HCT116 (cell line): ENCODE results near the gene TMEM38B. TPM values are rescaled to one million over a fixed set of nuclear protein-coding genes. Genes with fewer than 3 reads are reported as not detected.
"Not testable (repeated sequence)": the region's sequence is repeated elsewhere in the genome, so short reads cannot be mapped to it uniquely, and the experiment has no call there.

ENCODE experiments used
- ATAC-seq: fragments of 200-7000 bp; cut with Tn5 transposase; 2 replicates; pipeline ENCODE4 v1.9.1; 2020; ENCODE audit warnings: mild to moderate bottlenecking, moderate library complexity
- BruUV-seq: library from RNA; stranded (reverse); fragments of 400-500 nt; replicated peaks from 2 replicates; lab custom pipeline; 2021; lab: Mats Ljungman, UMichigan
- CTCF ChIA-PET: fragments of 300-600 bp; sonication (Branson Sonifier 250); formaldehyde crosslinking; loops from one replicate; lab custom pipeline; 2021; ENCODE audit warnings: antibody characterized with exemption; lab: Charles Lee
- POLR2A ChIA-PET: fragments of 300-600, 350-600 bp; sonication (Branson Sonifier 250); formaldehyde crosslinking; loops from one replicate; lab custom pipeline; 2021; ENCODE audit warnings: antibody characterized with exemption; lab: Charles Lee
- RAD21 ChIA-PET, 2 experiments: fragments of 300-600 bp; sonication (Branson Sonifier 250); formaldehyde crosslinking; loops; one replicate each; lab custom pipeline; 2023; ENCODE audit warnings: low total read pairs in 2 of 2; ENCODE audit not compliant: uncharacterized antibody in 2 of 2, unreplicated experiment in 2 of 2, low non-redundant PET in 1 of 2; lab: Charles Lee
- DNase-seq: peaks from one replicate; pipeline ENCODE4 v3.0.0-alpha.2; 2010; ENCODE audit warnings: low read depth, low spot score
- H2AFZ ChIP-seq: fragments of 200-600 bp; shearing (Covaris generic), sonication (generic); 2 replicates; pipeline ENCODE4 v1.6.1; 2017; ENCODE audit warnings: low read depth, mixed run types, mixed read lengths, antibody characterized with exemption, low read length; ENCODE audit not compliant: poor library complexity, severe bottlenecking
- H3K27ac ChIP-seq: 2 replicates; pipeline ENCODE4 v1.5.1; 2012; ENCODE audit warnings: low read depth, low read length
- H3K27me3 ChIP-seq: fragments of 200-600 bp; sonication (generic); 2 replicates; pipeline ENCODE4 v1.6.1; 2016; ENCODE audit warnings: mixed run types, low read length, mixed read lengths; ENCODE audit not compliant: insufficient read depth
- H3K36me3 ChIP-seq, 2 experiments: fragments of 200-500 bp in 1 of 2; fragments of 200-600 bp in 1 of 2; sonication (Bioruptor generic) in 1 of 2; sonication (generic) in 1 of 2; 2 replicates each; pipeline versions ENCODE4 v1.5.1 to v1.6.1; 2014 to 2016; ENCODE audit warnings: low read length in 2 of 2, inconsistent platforms in 1 of 2, mixed read lengths in 1 of 2, mixed run types in 1 of 2; ENCODE audit not compliant: insufficient read depth in 2 of 2, control insufficient read depth in 1 of 2
- H3K4me1 ChIP-seq, 2 experiments: fragments of 200-600 bp in 1 of 2; sonication (generic) in 1 of 2; 2 replicates each; pipeline versions ENCODE4 v1.5.1 to v1.6.1; 2012 to 2017; ENCODE audit warnings: low read length in 2 of 2, inconsistent platforms in 1 of 2, mild to moderate bottlenecking in 1 of 2, mixed read lengths in 1 of 2, mixed run types in 1 of 2, moderate library complexity in 1 of 2; ENCODE audit not compliant: insufficient read depth in 2 of 2, control insufficient read depth in 1 of 2
- H3K4me2 ChIP-seq: fragments of 200-600 bp; sonication (generic); 2 replicates; pipeline ENCODE4 v1.6.1; 2017; ENCODE audit warnings: mixed run types, low read length, mixed read lengths
- H3K4me3 ChIP-seq, 2 experiments: fragments of 200-600 bp in 1 of 2; sonication (generic) in 1 of 2; replicated peaks in 1 of 2; 2 replicates each; pipeline ENCODE4 v1.5.1; 2011 to 2016; ENCODE audit warnings: low read length in 2 of 2, control low read depth in 1 of 2, low read depth in 1 of 2, mild to moderate bottlenecking in 1 of 2, mixed read lengths in 1 of 2, mixed run types in 1 of 2
- H3K79me2 ChIP-seq: fragments of 200-600 bp; sonication (generic); 2 replicates; pipeline ENCODE4 v1.6.1; 2017; ENCODE audit warnings: mild to moderate bottlenecking, mixed run types, low read length, moderate library complexity, mixed read lengths; ENCODE audit not compliant: insufficient read depth
- H3K9ac ChIP-seq: fragments of 200-600 bp; sonication (generic); 2 replicates; pipeline ENCODE4 v1.6.1; 2016; ENCODE audit warnings: low read length, mixed read lengths
- H3K9me2 ChIP-seq: fragments of 200-600 bp; sonication (generic), shearing (Covaris generic); 2 replicates; pipeline ENCODE4 v1.6.1; 2017; ENCODE audit warnings: mixed run types, mild to moderate bottlenecking, moderate library complexity; ENCODE audit not compliant: insufficient read depth
- H3K9me3 ChIP-seq, 2 experiments: fragments of 200-500 bp in 1 of 2; fragments of 200-600 bp in 1 of 2; sonication (Bioruptor generic) in 1 of 2; sonication (generic) in 1 of 2; 2 replicates each; pipeline ENCODE4 v1.6.1; 2014 to 2017; ENCODE audit warnings: low read length in 2 of 2, mixed read lengths in 2 of 2, inconsistent platforms in 1 of 2, low read depth in 1 of 2, mild to moderate bottlenecking in 1 of 2, mixed run types in 1 of 2, moderate library complexity in 1 of 2; ENCODE audit not compliant: control insufficient read depth in 1 of 2, insufficient read depth in 1 of 2
- H4K20me1 ChIP-seq: fragments of 200-600 bp; sonication (generic), shearing (Covaris generic); 2 replicates; pipeline ENCODE4 v1.6.1; 2017; ENCODE audit warnings: mixed run types, mild to moderate bottlenecking, moderate library complexity; ENCODE audit not compliant: insufficient read depth
- intact Hi-C: fragments of 100-400 bp; cut with micrococcal nuclease; formaldehyde crosslinking; loops from 2 replicates; pipeline ENCODE4 v1.10.0; 2022
- total RNA-seq: library from RNA; stranded (reverse); gene quantifications from one replicate; pipeline ENCODE4 v1.2.1, GENCODE V29; 2021; ENCODE audit not compliant: unreplicated experiment
- TF ChIP-seq, protein P1 (sequence below), 3 experiments: fragments of 200-600 bp in 1 of 3; sonication (generic) in 1 of 3; IDR thresholded peaks in 2 of 3; conservative IDR thresholded peaks in 1 of 3; 2 replicates each; pipeline ENCODE4 v1.5.1; 2012 to 2017; ENCODE audit warnings: low read depth in 2 of 3, low read length in 2 of 3, antibody characterized with exemption in 1 of 3, borderline replicate concordance in 1 of 3, control low read depth in 1 of 3, mild to moderate bottlenecking in 1 of 3, mixed read lengths in 1 of 3, mixed run types in 1 of 3, moderate library complexity in 1 of 3; ENCODE audit not compliant: insufficient read depth in 1 of 3

Gene TMEM38B
- total RNA-seq, 1 experiment from 2014 or later = 24.5 TPM

GRCh38 chr9:105782561-105783494, 88.5 kb downstream of the TMEM38B start:
- H3K4me3 ChIP-seq, H4K20me1 ChIP-seq, H3K9me3 ChIP-seq, ATAC-seq, RAD21 ChIA-PET, H2AFZ ChIP-seq, H3K9ac ChIP-seq, H3K79me2 ChIP-seq, POLR2A ChIA-PET, H3K9me2 ChIP-seq, H3K4me1 ChIP-seq, intact Hi-C loops, H3K27me3 ChIP-seq, DNase-seq, CTCF ChIA-PET, H3K4me2 ChIP-seq, BruUV-seq, H3K27ac ChIP-seq, H3K36me3 ChIP-seq: not testable (repeated sequence)

DNA sequence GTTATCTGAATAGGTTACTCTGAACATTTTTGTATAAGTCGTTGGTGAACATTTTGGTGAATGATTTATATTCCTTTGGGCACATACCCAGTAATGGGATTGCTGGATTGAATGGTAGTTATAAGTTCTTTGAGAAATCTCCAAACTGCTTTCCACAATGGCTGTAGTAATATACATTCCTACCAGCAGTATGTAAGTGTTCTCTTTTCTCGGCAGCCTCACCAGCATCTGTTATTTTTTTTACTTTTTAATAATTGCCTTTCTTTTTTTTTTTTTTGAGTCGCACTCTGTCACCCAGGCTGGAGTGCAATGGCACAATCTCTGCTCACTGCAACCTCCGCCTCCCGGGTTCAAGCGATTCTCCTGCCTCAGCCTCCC, 89.1 kb downstream of the TMEM38B start:
- H4K20me1 ChIP-seq, H3K27ac ChIP-seq, H3K9me3 ChIP-seq, H3K4me2 ChIP-seq, H3K4me3 ChIP-seq, DNase-seq, H3K9ac ChIP-seq, ATAC-seq, H3K9me2 ChIP-seq, H3K36me3 ChIP-seq, H2AFZ ChIP-seq, RAD21 ChIA-PET, H3K4me1 ChIP-seq, CTCF ChIA-PET, BruUV-seq, H3K27me3 ChIP-seq, POLR2A ChIA-PET, H3K79me2 ChIP-seq, intact Hi-C loops: not testable (repeated sequence)
- TF ChIP-seq, protein P1, sequence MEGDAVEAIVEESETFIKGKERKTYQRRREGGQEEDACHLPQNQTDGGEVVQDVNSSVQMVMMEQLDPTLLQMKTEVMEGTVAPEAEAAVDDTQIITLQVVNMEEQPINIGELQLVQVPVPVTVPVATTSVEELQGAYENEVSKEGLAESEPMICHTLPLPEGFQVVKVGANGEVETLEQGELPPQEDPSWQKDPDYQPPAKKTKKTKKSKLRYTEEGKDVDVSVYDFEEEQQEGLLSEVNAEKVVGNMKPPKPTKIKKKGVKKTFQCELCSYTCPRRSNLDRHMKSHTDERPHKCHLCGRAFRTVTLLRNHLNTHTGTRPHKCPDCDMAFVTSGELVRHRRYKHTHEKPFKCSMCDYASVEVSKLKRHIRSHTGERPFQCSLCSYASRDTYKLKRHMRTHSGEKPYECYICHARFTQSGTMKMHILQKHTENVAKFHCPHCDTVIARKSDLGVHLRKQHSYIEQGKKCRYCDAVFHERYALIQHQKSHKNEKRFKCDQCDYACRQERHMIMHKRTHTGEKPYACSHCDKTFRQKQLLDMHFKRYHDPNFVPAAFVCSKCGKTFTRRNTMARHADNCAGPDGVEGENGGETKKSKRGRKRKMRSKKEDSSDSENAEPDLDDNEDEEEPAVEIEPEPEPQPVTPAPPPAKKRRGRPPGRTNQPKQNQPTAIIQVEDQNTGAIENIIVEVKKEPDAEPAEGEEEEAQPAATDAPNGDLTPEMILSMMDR (IDR thresholded peaks at IDR 0.05 in 2 of 3, conservative IDR thresholded peaks at IDR 0.05 in 1 of 3; ENCODE audit: borderline replicate concordance in 1 of 3, insufficient read depth in 1 of 3, low read depth in 2 of 3, low read length in 2 of 3) = 0 out of 6 replicates have a peak, but pooled peaks of 1 of the 3 experiments have one; percentile 6

- H3K27me3 ChIP-seq, BruUV-seq, DNase-seq, RAD21 ChIA-PET, intact Hi-C loops, H3K4me3 ChIP-seq, CTCF ChIA-PET, H3K4me1 ChIP-seq, H3K36me3 ChIP-seq, H3K4me2 ChIP-seq, H3K9me2 ChIP-seq, H3K79me2 ChIP-seq, H3K9me3 ChIP-seq, H4K20me1 ChIP-seq, H3K9ac ChIP-seq, H2AFZ ChIP-seq, POLR2A ChIA-PET, ATAC-seq, H3K27ac ChIP-seq: not testable (repeated sequence)
Observed at GRCh38 chr9:105786796-105787195, 92.5 kb downstream of the TMEM38B start.
